Measurements from ENCODE around the gene HEMK1.

Gene HEMK1

GRCh38 chr3:50600841-50601591, 31.7 kb downstream of the HEMK1 start:
- peak; percentile 40 for DNase-seq (ENCODE audit: low read depth)

- no peak for DNase-seq (ENCODE audit: low read depth)
These were observed 33.4 kb downstream of the HEMK1 start for GRCh38 chr3:50602595-50603191.

GRCh38 chr3:50603261-50604109, 34.2 kb downstream of the HEMK1 start:
- no peak for DNase-seq (ENCODE audit: low read depth)

- DNase-seq (ENCODE audit: low read depth): no peak
These were observed 34.8 kb downstream of the HEMK1 start for GRCh38 chr3:50604110-50604621.

GRCh38 chr3:50604628-50605588, 35.6 kb downstream of the HEMK1 start:
- no peak for DNase-seq (ENCODE audit: low read depth)

GRCh38 chr3:50605901-50606326, 36.6 kb downstream of the HEMK1 start:
- no peak for DNase-seq (ENCODE audit: low read depth)

- no peak for DNase-seq (ENCODE audit: low read depth)
These were observed 37.3 kb downstream of the HEMK1 start for GRCh38 chr3:50606596-50606995.

- DNase-seq (ENCODE audit: low read depth): no peak
These were observed 38.2 kb downstream of the HEMK1 start for GRCh38 chr3:50607271-50608091.

GRCh38 chr3:50608278-50608677, 39.0 kb downstream of the HEMK1 start:
- no peak for DNase-seq (ENCODE audit: low read depth)

- DNase-seq (ENCODE audit: low read depth): no peak
These were observed 39.9 kb downstream of the HEMK1 start for GRCh38 chr3:50609071-50609762.

GRCh38 chr3:50609763-50610085, 40.4 kb downstream of the HEMK1 start:
- DNase-seq (ENCODE audit: low read depth): no peak

- no peak for DNase-seq (ENCODE audit: low read depth)
These were observed 41.1 kb downstream of the HEMK1 start for GRCh38 chr3:50610181-50610971.

- no peak for DNase-seq (ENCODE audit: low read depth)
These were observed 41.7 kb downstream of the HEMK1 start for GRCh38 chr3:50610992-50611463.

- peak; percentile 89 for DNase-seq (ENCODE audit: low read depth)
These were observed 42.3 kb downstream of the HEMK1 start, which contains the start of gene CISH for GRCh38 chr3:50611464-50612233. TSS of gene CISH (minus strand) at chr3:50611774. CDS start at chr3:50611650, 124 bp downstream.

- no peak for DNase-seq (ENCODE audit: low read depth)
These were observed 43.0 kb downstream of the HEMK1 start for GRCh38 chr3:50612234-50612882.

GRCh38 chr3:50612970-50613846, 43.9 kb downstream of the HEMK1 start:
- no peak for DNase-seq (ENCODE audit: low read depth)

- DNase-seq (ENCODE audit: low read depth): no peak
These were observed 45.9 kb downstream of the HEMK1 start for GRCh38 chr3:50615190-50615589.
